Stimulated activated CD8-positive, alpha-beta memory T cell treated with anti-CD3 and anti-CD28 coated beads, Interleukin-7, amount 100 ng/mL, for 1 hour (primary cell): ENCODE results near the gene REEP1.
"Not testable (repeated sequence)": the region's sequence is repeated elsewhere in the genome, so short reads cannot be mapped to it uniquely, and the experiment has no call there.

Experiments
- DNase-seq, 2 donors: peaks; one replicate each; pipeline ENCODE4 v3.0.0-alpha.2; 2020; ENCODE audit warnings: low read depth in 2 of 2

The REEP1 gene

DNA sequence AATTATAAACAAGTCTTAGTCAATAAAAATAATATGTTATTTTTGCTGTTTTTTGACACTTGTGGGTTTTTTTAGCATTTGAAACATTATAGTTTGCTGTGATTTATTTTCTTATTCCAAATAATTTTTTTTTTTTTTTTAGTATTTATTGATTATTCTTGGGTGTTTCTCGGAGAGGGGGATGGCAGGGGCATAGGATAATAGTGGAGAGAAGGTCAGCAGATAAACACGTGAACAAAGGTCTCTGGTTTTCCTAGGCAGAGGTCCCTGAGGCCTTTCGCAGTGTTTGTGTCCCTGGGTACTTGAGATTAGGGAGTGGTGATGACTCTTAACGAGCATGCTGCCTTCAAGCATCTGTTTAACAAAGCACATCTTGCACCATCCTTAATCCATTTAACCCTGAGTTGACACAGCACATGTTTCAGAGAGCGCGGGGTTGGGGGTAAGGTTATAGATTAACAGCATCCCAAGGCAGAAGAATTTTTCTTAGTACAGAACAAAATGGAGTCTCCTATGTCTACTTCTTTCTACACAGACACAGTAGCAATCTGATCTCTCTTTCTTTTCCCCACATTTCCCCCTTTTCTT lies 8.5 kb upstream of the REEP1 start:
- not testable (repeated sequence) for DNase-seq

- DNase-seq, result no peak
Observed at GRCh38 chr2:86344404-86344803, 7.0 kb upstream of the REEP1 start.

GRCh38 chr2:86342488-86342887 lies 5.1 kb upstream of the REEP1 start:
- no peak for DNase-seq

GRCh38 chr2:86341470-86341869 lies 4.0 kb upstream of the REEP1 start:
- no peak for DNase-seq

- DNase-seq, result no peak
Observed at GRCh38 chr2:86338778-86339295, 1.4 kb upstream of the REEP1 start.

DNA sequence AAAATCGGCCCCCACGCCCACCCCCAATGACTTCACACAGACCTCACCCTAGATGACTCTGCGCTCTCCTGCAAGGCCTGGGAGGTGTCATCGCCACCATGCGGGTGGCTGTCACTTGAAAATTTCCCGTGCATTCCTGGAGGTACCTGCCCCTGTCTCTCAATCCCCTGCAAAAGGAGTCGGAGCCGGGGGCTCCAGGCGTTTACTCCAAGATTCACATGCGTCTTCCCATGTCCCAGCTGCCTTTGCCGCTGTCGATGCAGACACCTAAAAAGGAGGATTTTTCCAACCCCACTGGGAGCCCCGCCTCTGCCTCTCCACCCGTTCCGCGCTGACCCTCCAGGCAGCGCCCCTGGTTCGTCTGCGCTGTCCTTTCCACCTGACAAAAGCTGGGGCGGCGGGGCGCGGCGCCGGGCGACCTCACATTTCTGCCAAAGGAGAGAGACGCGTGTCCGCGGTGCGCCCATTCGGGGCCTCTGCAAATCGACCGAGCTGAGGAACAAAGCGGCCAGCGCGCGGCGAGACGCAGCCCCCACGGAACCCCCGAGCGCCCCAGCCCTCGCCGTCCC lies 667 bp downstream of the REEP1 start:
- DNase-seq, result no peak

DNA sequence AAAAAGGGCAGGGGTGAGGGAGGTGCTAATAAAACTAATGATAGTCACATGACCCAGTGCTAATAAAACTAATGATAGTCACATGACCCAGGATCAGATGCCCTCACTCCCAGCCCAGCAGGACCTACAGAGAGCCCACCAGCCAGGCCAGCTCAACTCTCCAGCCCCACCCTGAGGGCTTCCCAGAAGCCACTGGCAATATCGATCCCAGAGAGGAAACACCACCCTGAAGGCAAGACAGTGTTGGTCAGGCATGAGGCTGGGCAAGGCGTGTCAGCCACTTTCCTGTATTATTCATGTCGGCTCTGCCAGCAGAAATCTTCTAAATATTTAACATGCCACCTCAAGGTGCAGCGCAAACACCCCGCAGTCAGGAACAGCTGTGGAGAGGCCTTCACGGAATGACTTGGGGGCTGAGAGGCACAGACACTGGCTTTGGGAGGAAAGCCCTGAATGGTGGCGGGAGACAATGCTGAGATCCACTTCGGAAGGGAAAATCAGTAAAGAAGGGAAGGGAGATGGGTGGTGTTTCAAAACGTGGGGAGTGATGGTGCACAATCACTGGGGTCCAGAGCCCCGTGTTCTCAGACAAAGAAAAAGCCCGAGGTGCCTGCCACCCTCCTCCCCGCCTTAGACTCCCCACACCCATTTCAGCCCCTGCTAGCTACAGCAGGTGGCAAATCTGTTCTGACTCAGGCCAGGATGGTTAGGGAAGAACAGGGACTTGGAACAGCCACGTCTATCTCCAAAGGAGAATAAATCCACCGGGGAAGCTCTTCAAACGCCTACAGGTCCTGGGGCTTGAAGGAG lies 1.4 kb downstream of the REEP1 start:
- DNase-seq, result no peak

DNA sequence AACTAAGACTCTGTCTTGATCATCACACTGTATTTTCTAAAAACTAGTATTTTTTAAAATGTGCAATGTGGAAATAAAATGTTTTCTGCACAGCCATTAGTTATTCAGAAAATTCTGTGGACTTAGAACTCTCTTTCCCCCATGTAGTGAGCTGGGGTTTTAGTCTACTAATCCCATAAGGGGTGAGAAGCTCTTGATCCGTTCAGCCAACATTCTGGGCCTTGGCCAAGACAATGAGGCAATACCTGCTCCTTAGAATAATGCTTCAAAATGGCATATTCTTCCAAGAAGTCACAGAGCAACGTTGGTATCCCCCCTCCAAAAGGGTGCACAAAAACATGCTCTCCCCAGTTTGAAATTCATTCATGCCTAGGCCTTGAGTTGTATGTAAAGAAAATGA lies 4.0 kb downstream of the REEP1 start:
- no peak for DNase-seq

DNA sequence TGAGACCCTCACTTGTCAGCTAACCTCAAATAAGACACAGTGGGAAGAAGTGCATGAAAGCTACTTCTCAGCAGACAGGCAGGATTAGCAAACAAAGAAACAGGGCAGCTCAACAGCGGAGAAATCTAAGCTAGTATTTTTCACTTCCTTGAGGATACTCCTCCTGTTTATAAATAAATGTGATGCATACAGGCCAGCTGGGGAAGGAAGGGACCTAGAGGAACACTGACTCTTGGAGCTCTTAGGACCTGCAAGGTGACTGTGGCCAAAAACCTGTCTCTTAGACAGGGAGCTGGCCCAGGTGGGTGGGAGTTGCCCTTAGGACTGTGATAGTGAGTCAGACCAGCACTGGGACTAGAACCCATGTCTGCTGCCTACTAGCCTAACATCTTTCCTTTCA lies 4.8 kb downstream of the REEP1 start:
- DNase-seq, result no peak

- no peak for DNase-seq
Observed at GRCh38 chr2:86331384-86331783, 6.0 kb downstream of the REEP1 start.

- DNase-seq, result no peak
Observed at GRCh38 chr2:86330001-86330400, 7.4 kb downstream of the REEP1 start.

DNA sequence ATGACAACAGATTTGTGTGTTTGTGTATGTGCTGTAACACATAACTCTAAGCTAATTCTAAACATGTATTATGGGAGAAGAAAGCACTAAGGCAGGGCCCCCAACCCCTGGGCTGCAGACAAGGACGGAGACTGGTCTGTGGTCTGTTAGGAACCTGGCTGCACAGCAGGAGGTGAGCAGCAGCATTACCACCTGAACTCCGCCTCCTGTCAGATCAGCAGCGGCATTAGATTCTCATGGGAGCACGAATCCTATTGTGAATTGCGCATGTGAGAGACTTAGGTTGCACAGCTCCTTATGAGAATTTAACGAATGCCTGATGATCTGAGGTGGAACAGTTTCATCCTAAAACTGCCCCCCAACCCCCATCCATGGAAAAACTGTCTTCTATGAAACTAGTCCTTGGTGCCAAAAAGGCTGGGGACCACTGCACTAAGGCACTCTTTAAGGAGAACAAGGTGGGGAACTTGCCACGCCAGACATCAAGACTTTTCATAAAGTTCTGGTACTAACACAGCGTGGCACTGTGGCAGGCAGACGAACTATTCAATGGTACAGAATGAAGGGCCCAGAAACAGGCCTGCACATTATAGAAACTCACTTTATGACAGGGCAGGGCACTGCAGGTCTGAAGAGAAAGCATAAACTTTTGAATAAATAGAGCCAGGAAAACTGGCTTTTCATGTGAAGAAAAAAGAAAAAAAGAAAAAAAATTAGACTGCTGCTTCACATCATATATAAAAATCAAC lies 14.0 kb downstream of the REEP1 start:
- no peak for DNase-seq

DNA sequence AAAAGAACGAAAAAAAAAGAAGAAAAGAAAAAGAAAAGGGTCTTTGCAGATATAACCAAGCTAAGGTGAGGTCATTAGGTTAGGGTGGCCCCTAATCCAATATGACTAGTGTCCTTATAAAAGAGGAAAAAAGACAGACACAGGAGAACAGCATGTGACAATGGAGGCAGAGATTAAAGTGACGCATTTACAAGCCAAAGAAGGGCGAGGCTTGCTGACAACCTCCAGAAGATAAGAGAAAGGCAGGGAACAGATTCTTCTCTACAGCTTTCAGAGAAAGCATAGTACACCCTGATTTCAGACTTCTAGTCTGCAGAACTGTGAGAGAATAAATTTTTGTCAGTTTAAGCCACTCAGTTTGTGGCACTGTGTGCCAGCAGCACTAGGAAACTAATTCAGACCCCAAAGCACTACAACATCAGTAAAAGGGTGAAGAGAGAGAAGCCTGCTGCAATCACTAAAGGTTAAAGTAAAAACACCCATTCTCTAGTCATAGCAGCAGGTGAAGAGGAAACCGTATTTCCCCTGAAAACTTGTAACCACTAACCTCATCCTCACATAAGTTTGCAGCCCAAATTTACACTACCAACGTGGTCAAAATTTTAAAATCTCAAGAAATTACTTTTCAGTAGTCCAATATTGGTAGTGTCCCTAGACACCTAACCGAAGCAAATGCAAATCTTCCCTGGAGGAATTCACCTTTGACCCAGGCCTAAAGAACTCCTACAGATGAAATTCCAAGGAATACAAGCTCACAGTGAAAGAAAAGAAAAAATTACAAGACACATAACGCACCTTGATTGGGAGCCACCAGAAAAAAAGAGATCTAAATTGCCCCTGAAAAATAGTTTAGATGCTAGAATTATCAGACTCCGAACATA lies 17.5 kb downstream of the REEP1 start:
- no peak for DNase-seq

- DNase-seq, result no peak
Observed at GRCh38 chr2:86315084-86315483, 22.3 kb downstream of the REEP1 start.

GRCh38 chr2:86314125-86314524 lies 23.3 kb downstream of the REEP1 start:
- no peak for DNase-seq

DNA sequence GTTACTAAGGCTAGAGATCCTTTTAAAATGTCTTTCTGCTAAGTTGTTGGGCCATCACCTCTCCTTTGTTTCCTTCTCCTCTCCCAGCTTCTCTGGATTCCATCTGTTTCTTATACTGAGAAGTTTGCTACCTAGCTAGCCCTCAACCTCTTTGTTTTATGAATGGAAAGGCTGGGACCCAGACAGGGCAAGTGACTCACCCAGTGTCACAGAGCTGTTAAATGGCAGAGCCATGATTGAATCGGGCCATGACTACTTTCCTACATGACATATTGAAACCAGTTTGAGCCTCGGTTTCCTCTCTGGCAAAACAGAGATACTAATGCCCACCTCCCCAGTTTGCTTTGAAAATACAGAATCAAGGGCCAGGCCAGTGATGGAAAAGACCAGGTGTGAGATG lies 24.1 kb downstream of the REEP1 start:
- no peak for DNase-seq

DNA sequence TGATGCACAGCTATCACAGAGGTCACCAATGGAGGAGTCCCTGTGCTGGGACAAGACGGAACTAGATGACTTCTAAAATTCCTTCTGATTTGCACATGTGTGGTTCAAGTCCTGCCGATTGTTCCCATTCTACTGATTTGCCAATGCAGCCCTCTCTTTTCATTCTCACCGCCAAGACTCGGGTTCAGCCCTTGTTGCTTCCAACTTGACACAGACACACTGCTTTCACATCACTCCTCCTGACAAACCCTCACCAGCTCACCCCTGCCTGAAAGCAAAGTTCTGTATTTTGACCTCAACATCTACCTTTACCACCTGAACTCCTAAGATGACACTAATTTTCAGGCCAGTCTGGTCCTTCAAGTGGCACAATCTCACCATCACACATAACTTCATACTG lies 25.5 kb downstream of the REEP1 start:
- DNase-seq, result no peak

- no peak for DNase-seq
Observed at GRCh38 chr2:86309966-86310365, 27.5 kb downstream of the REEP1 start.

DNA sequence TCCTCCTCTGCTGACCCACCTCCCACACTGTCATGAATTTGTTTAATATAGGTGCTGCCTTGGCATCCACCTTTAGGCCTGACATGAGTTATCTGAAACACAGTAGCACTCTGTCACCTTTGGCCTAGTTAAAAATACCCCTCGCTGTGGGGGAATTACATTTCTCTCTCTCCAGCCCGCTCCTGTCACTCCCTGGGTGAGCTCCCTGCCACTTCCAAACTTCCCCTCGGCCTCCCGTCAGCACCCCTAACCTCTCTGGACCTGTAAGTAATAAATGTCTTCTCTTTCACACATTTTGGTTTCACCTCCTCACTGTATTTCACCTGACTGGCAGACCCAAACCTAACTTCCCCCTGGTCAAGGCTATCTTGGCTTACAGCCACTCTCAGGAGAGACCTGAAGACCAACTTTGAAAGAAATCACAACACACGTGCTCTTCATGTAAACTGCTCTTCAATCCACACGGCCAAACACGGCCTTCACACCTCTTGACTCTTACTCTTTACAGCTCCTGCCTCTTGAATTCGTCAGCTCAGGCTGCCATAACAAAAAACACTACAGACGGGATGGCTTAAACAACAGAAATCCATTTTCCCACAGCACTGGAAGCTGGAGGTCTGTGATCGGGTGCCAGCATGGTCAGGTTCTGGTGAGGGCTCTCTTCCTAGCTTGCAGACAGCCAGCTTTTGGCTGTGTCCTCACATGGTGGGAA lies 28.3 kb downstream of the REEP1 start:
- DNase-seq, result no peak

- no peak for DNase-seq
Observed at GRCh38 chr2:86308356-86308755, 29.1 kb downstream of the REEP1 start.

DNA sequence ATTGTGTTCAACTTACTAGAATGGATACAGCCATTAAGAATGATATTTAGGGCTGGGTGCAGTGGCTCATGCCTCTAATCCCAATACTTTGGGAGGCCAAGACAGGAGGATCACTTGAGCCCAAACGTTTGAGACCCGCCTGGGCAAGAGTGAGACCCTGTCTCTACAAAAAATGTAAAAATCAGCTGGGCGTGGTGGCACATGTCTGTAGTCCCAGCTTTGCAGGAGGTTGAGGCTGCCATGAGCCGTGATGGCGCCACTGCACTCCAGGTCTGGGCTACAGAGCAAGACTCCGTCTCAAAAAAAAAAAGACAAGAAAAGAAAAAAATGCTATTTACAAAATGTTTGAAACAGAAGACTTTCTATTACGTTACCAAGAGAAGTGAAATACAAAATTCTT lies 30.0 kb downstream of the REEP1 start:
- DNase-seq, result no peak
